GM23338 (cell line): ENCODE data around the gene SOX13. TPM values are rescaled to one million over a fixed set of nuclear protein-coding genes. Genes with fewer than 3 reads are reported as not detected.

ENCODE experiments used
- ATAC-seq: fragments of 200-7000 bp; cut with Tn5 transposase; 3 replicates; pipeline ENCODE4 v1.9.1; 2020
- DNase-seq: peaks from one replicate; pipeline ENCODE4 v3.0.0-alpha.2; 2015; ENCODE audit warnings: low spot score
- H2AFZ ChIP-seq: fragments of 200-600 bp; sonication (generic); 2 replicates; pipeline ENCODE4 v1.8.0; 2016; ENCODE audit warnings: antibody characterized with exemption, mild to moderate bottlenecking, moderate library complexity
- H3F3A ChIP-seq: fragments of 200-600 bp; sonication (generic); replicated peaks from 2 replicates; pipeline ENCODE4 v1.8.0; 2017; ENCODE audit warnings: antibody characterized with exemption, mixed run types, low read depth
- H3K27ac ChIP-seq: fragments of 200-600 bp; sonication (generic); 2 replicates; pipeline ENCODE4 v1.6.1; 2016; ENCODE audit warnings: low read depth
- H3K27me3 ChIP-seq: fragments of 200-600 bp; sonication (generic); 2 replicates; pipeline ENCODE4 v1.8.0; 2016; ENCODE audit warnings: mild to moderate bottlenecking, mixed run types, moderate library complexity; ENCODE audit not compliant: insufficient read depth
- H3K36me3 ChIP-seq: fragments of 200-600 bp; sonication (generic); 2 replicates; pipeline ENCODE4 v1.8.0; 2016; ENCODE audit warnings: mild to moderate bottlenecking; ENCODE audit not compliant: insufficient read depth
- H3K4me1 ChIP-seq: fragments of 200-600 bp; sonication (generic); 2 replicates; pipeline ENCODE4 v1.8.0; 2016; ENCODE audit warnings: mild to moderate bottlenecking, moderate library complexity; ENCODE audit not compliant: insufficient read depth
- H3K4me2 ChIP-seq: fragments of 200-600 bp; sonication (generic); 2 replicates; pipeline ENCODE4 v1.7.1; 2017; ENCODE audit warnings: mixed run types
- H3K4me3 ChIP-seq: fragments of 200-600 bp; sonication (generic); 2 replicates; pipeline ENCODE4 v1.6.1; 2016; ENCODE audit warnings: mixed run types
- H3K79me2 ChIP-seq: fragments of 200-600 bp; sonication (generic); replicated peaks from 2 replicates; pipeline ENCODE4 v1.8.0; 2017; ENCODE audit warnings: mild to moderate bottlenecking; ENCODE audit not compliant: insufficient read depth
- H3K9me2 ChIP-seq: fragments of 200-600 bp; sonication (generic); 2 replicates; pipeline ENCODE4 v1.8.0; 2017; ENCODE audit not compliant: insufficient read depth
- H4K20me1 ChIP-seq: fragments of 200-600 bp; sonication (generic); replicated peaks from 2 replicates; pipeline ENCODE4 v1.8.0; 2017; ENCODE audit warnings: mild to moderate bottlenecking; ENCODE audit not compliant: insufficient read depth
- H3K27ac Mint-ChIP-seq: 2 replicates; pipeline ENCODE4 v1.8.0; 2020; ENCODE audit warnings: inconsistent platforms, mild to moderate bottlenecking, moderate library complexity, mixed read lengths
- H3K27me3 Mint-ChIP-seq: 3 replicates; pipeline ENCODE4 v1.8.0; 2022; ENCODE audit warnings: low read depth, mild to moderate bottlenecking, moderate library complexity, mixed read lengths, inconsistent platforms; ENCODE audit not compliant: insufficient read depth, poor library complexity
- H3K36me3 Mint-ChIP-seq: 3 replicates; pipeline ENCODE4 v1.8.0; 2021; ENCODE audit warnings: low read depth, mild to moderate bottlenecking, inconsistent platforms, moderate library complexity, mixed read lengths
- H3K4me1 Mint-ChIP-seq: 3 replicates; pipeline ENCODE4 v1.8.0; 2020; ENCODE audit warnings: mild to moderate bottlenecking, inconsistent platforms, mixed read lengths
- H3K4me3 Mint-ChIP-seq: 3 replicates; pipeline ENCODE4 v1.8.0; 2021; ENCODE audit warnings: moderate library complexity, mild to moderate bottlenecking, inconsistent platforms, mixed read lengths
- H3K9me3 Mint-ChIP-seq: 3 replicates; pipeline ENCODE4 v1.8.0; 2020; ENCODE audit warnings: moderate library complexity, mild to moderate bottlenecking, inconsistent platforms, mixed read lengths
- CREB1 ChIP-seq: fragments of 250-450 bp; sonication (Bioruptor Pico); IDR thresholded peaks from 2 replicates; pipeline ENCODE4 v1.5.0; 2020; ENCODE audit warnings: low read depth, mild to moderate bottlenecking, moderate library complexity
- ETS1 ChIP-seq: IDR thresholded peaks from 2 replicates; pipeline ENCODE4 v1.6.1; 2016; ENCODE audit warnings: antibody characterized with exemption
- EZH2 ChIP-seq: fragments of 200-600 bp; sonication (generic); IDR thresholded peaks from one replicate; pipeline ENCODE4 v1.8.0; 2017; ENCODE audit warnings: antibody characterized with exemption, mild to moderate bottlenecking, low read depth; ENCODE audit not compliant: unreplicated experiment
- EZH2phosphoT487 ChIP-seq: fragments of 200-600 bp; sonication (generic); IDR thresholded peaks from one replicate; pipeline ENCODE4 v1.8.1; 2018; ENCODE audit warnings: antibody characterized with exemption; ENCODE audit not compliant: unreplicated experiment
- NANOG ChIP-seq: IDR thresholded peaks from 2 replicates; pipeline ENCODE4 v1.6.1; 2016; ENCODE audit warnings: antibody characterized with exemption, borderline replicate concordance
- POLR2AphosphoS5 ChIP-seq: IDR thresholded peaks from 2 replicates; pipeline ENCODE4 v1.6.1; 2016; ENCODE audit warnings: antibody characterized with exemption, low read depth
- REST ChIP-seq: IDR thresholded peaks from one replicate; pipeline ENCODE4 v1.6.1; 2018; ENCODE audit warnings: antibody characterized with exemption; ENCODE audit not compliant: unreplicated experiment
- STAT1 ChIP-seq: IDR thresholded peaks from one replicate; pipeline ENCODE4 v1.6.1; 2016; ENCODE audit warnings: antibody characterized with exemption; ENCODE audit not compliant: unreplicated experiment
- ZNF114 ChIP-seq: fragments of 250-450 bp; sonication (Bioruptor Pico); IDR thresholded peaks from 2 replicates; pipeline ENCODE4 v1.5.0; 2020; ENCODE audit warnings: mild to moderate bottlenecking, moderate library complexity
- ZNF331 ChIP-seq: fragments of 250-450 bp; sonication (Bioruptor Pico); IDR thresholded peaks from 2 replicates; pipeline ENCODE4 v1.5.0; 2020; ENCODE audit warnings: low read depth, mild to moderate bottlenecking, moderate library complexity
- polyA plus RNA-seq: library from polyadenylated mRNA; unstranded; fragments of >200 nt; fragmentation: Nextera tagmentation; extraction: Ambion mirVana; gene quantifications from 2 replicates; pipeline ENCODE4 v1.2.1, GENCODE V29; 2016
- total RNA-seq: library from RNA; depleted of rRNA; stranded (reverse); fragments of >200 nt; shearing (Covaris generic); gene quantifications from 2 replicates; pipeline ENCODE4 v1.2.3, GENCODE V29; 2014
- TF ChIP-seq, protein P1 (sequence below), 2 experiments: fragments of 200-600 bp in 1 of 2; sonication (generic) in 1 of 2; conservative IDR thresholded peaks; 2 replicates each; pipeline versions ENCODE4 v1.5.1 to v1.6.1; 2016 to 2017; ENCODE audit warnings: antibody characterized with exemption in 2 of 2, low read depth in 2 of 2, mild to moderate bottlenecking in 2 of 2, moderate library complexity in 1 of 2

SOX13 gene
- total and polyA plus RNA-seq, 2 experiments from 2014 or later: 28.6 to 123 TPM

DNA sequence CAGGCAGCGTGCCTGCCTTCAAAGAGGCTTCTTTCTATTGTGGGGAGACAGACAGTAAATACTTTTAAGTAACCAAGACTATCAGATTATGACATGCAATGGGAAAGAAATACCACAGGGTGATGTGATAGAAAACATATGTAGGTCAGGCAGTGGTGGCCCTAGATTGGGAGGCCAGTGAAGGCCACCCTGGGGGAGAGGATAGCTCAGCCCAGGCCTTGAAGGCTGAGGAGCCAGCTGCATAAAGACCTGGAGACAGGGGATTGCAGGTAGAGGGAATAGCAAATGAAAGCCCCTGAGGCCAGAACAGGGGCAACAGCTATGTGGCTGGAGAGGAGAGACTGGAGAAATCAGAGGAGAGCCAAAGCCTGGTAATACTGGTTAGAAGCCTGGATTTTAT is 4.0 kb downstream of the SOX13 start:
- peak overlapping the region; percentile 97 for H3K4me3 ChIP-seq
- H3K36me3 ChIP-seq: no peaks in the 10 kb centered on the region
- no peak for ATAC-seq
- H4K20me1 ChIP-seq: peaks cover 21% of the 10 kb centered on the region
- peaks cover 74% of the 10 kb centered on the region for H3K79me2 ChIP-seq
- H3K27ac Mint-ChIP-seq: peak overlapping the region; percentile 98
- DNase-seq: no peak
- no peak overlapping the region for H2AFZ ChIP-seq
- H3K4me3 Mint-ChIP-seq: peak overlapping the region; percentile 97
- H3K4me1 Mint-ChIP-seq: peaks cover 59% of the 10 kb centered on the region
- peak overlapping the region; percentile 98 for H3K4me2 ChIP-seq
- H3K9me3 Mint-ChIP-seq: peaks cover 3% of the 10 kb centered on the region; the same call in 2 of the 3 replicates
- H3K27me3 ChIP-seq: peaks cover 10% of the 10 kb centered on the region; the same call in 1 of the 2 replicates
- H3K27me3 Mint-ChIP-seq: peaks cover 36% of the 10 kb centered on the region
- peaks cover 22% of the 10 kb centered on the region for H3K36me3 Mint-ChIP-seq
- H3F3A ChIP-seq: peaks cover 39% of the 10 kb centered on the region
- TF ChIP-seq NANOG (no peak), ZNF331 (CRISPR knock-in tag) (no peak), REST (no peak)
- H3K4me1 ChIP-seq: peaks cover 49% of the 10 kb centered on the region
- H3K27ac ChIP-seq: peak overlapping the region; percentile 100
- H3K9me2 ChIP-seq: no peaks in the 10 kb centered on the region

GRCh38 chr1:204077979-204078696 is 5.2 kb downstream of the SOX13 start:
- Mint-ChIP-seq H3K9me3 (peaks cover 3% of the 10 kb centered on the region; the same call in 2 of the 3 replicates), H3K27me3 (peaks cover 38% of the 10 kb centered on the region), H3K4me3 (peak overlapping the region; percentile 97), H3K27ac (peak overlapping the region; percentile 98), H3K36me3 (peaks cover 20% of the 10 kb centered on the region), H3K4me1 (peaks cover 69% of the 10 kb centered on the region)
- peak; percentile 29 for ATAC-seq
- peak overlapping the region; percentile 98 for H3K4me2 ChIP-seq
- H3K27ac ChIP-seq: peak overlapping the region; percentile 100
- peaks cover 21% of the 10 kb centered on the region for H4K20me1 ChIP-seq
- no peak overlapping the region for H2AFZ ChIP-seq
- peak; percentile 96 for DNase-seq
- H3K4me1 ChIP-seq: peaks cover 59% of the 10 kb centered on the region
- H3K36me3 ChIP-seq: no peaks in the 10 kb centered on the region
- H3F3A ChIP-seq: peaks cover 39% of the 10 kb centered on the region
- H3K9me2 ChIP-seq: no peaks in the 10 kb centered on the region
- peak overlapping the region; percentile 97 for H3K4me3 ChIP-seq
- H3K27me3 ChIP-seq: peaks cover 10% of the 10 kb centered on the region; the same call in 1 of the 2 replicates
- peaks cover 85% of the 10 kb centered on the region for H3K79me2 ChIP-seq
- TF ChIP-seq, protein P1, sequence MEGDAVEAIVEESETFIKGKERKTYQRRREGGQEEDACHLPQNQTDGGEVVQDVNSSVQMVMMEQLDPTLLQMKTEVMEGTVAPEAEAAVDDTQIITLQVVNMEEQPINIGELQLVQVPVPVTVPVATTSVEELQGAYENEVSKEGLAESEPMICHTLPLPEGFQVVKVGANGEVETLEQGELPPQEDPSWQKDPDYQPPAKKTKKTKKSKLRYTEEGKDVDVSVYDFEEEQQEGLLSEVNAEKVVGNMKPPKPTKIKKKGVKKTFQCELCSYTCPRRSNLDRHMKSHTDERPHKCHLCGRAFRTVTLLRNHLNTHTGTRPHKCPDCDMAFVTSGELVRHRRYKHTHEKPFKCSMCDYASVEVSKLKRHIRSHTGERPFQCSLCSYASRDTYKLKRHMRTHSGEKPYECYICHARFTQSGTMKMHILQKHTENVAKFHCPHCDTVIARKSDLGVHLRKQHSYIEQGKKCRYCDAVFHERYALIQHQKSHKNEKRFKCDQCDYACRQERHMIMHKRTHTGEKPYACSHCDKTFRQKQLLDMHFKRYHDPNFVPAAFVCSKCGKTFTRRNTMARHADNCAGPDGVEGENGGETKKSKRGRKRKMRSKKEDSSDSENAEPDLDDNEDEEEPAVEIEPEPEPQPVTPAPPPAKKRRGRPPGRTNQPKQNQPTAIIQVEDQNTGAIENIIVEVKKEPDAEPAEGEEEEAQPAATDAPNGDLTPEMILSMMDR (conservative IDR thresholded peaks at IDR 0.05; ENCODE audit: low read depth in 2 of 2): no peak
- TF ChIP-seq STAT1 (no peak), ZNF114 (CRISPR knock-in tag) (no peak), EZH2phosphoT487 (no peak), POLR2AphosphoS5 (peak; percentile 58), CREB1 (CRISPR knock-in tag) (no peak), ZNF331 (CRISPR knock-in tag) (no peak), ETS1 (peak; percentile 72; the same call in 1 of the 2 replicates), EZH2 (no peak), NANOG (peak; percentile 58)
